Stimulated activated naive CD4-positive, alpha-beta T cell (primary cell): Measurements from ENCODE around the gene RNF113A.
"Not testable (repeated sequence)": the region's sequence is repeated elsewhere in the genome, so short reads cannot be mapped to it uniquely, and the experiment has no call there.

Experiments used
- DNase-seq, 6 experiments: peaks; one replicate each; lab custom pipeline; 2025; lab: John Stamatoyannopoulos, UW

RNF113A gene

GRCh38 chrX:119833905-119834304 is 37.6 kb downstream of the RNF113A start:
- DNase-seq = no peak

- DNase-seq = no peak
Measured at GRCh38 chrX:119828446-119828845, 43.1 kb downstream of the RNF113A start.

GRCh38 chrX:119826399-119826959 is 45.1 kb downstream of the RNF113A start:
- DNase-seq = no peak

DNA sequence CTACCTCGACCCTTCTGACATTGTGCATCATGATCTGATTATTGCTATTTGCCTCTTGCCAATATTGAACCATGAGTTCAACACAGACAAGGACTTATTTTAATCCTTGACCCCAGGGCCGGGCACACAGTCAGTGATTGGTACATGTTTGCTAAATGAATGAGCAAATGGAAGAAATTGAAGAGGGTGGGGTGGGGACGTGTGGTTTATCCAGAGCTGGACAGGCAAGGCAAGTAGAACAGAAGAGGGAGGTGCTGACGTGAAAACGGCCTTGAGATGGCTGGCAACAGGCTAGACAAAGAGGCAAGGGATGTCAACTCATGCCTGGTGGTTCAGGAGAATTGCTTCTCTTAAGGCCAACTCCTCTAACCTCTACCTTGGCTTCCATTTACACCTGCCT is 47.3 kb downstream of the RNF113A start:
- not testable (repeated sequence) for DNase-seq

- peak in 3 of 6 experiments; percentile 62 to 77 (median 74) for DNase-seq
Measured at GRCh38 chrX:119821703-119822102, 49.8 kb downstream of the RNF113A start.
